ENCODE data around the gene FHOD3.
"Not testable (repeated sequence)": the region's sequence is repeated elsewhere in the genome, so short reads cannot be mapped to it uniquely, and the experiment has no call there.

Gene FHOD3

GRCh38 chr18:36688020-36688965 lies 390.8 kb downstream of the FHOD3 start:
- peak in 2 of 4 experiments; percentile 1 to 2 for DNase-seq

- no peak for DNase-seq
Observed at GRCh38 chr18:36692371-36692770, 394.9 kb downstream of the FHOD3 start.

GRCh38 chr18:36692921-36693332 lies 395.4 kb downstream of the FHOD3 start:
- no peak for DNase-seq

- no peak for DNase-seq
Observed at GRCh38 chr18:36693931-36694620, 396.6 kb downstream of the FHOD3 start.

- no peak for DNase-seq
Observed at GRCh38 chr18:36695806-36696205, 398.3 kb downstream of the FHOD3 start.

GRCh38 chr18:36697905-36698304 lies 400.4 kb downstream of the FHOD3 start:
- DNase-seq = no peak

- no peak for DNase-seq
Observed at GRCh38 chr18:36700955-36701354, 403.4 kb downstream of the FHOD3 start.

GRCh38 chr18:36702401-36703013 lies 405.0 kb downstream of the FHOD3 start:
- no peak for DNase-seq

GRCh38 chr18:36704156-36704555 lies 406.6 kb downstream of the FHOD3 start:
- DNase-seq = no peak

- DNase-seq = no peak
Observed at GRCh38 chr18:36706134-36706881, 408.8 kb downstream of the FHOD3 start.

GRCh38 chr18:36708366-36708765 lies 410.9 kb downstream of the FHOD3 start:
- no peak for DNase-seq

GRCh38 chr18:36709315-36709714 lies 411.8 kb downstream of the FHOD3 start:
- no peak for DNase-seq

- DNase-seq = no peak
Observed at GRCh38 chr18:36711014-36711725, 413.7 kb downstream of the FHOD3 start.

- no peak for DNase-seq
Observed at GRCh38 chr18:36711813-36712444, 414.4 kb downstream of the FHOD3 start.

GRCh38 chr18:36714476-36714875 lies 417.0 kb downstream of the FHOD3 start:
- DNase-seq = no peak

GRCh38 chr18:36717422-36718110 lies 420.1 kb downstream of the FHOD3 start:
- no peak for DNase-seq

GRCh38 chr18:36718705-36719328 lies 421.3 kb downstream of the FHOD3 start:
- no peak for DNase-seq

GRCh38 chr18:36719630-36720029 lies 422.1 kb downstream of the FHOD3 start:
- DNase-seq = no peak

- DNase-seq = not testable (repeated sequence)
Observed at GRCh38 chr18:36721351-36721750, 423.8 kb downstream of the FHOD3 start.

GRCh38 chr18:36724169-36724568 lies 426.7 kb downstream of the FHOD3 start:
- no peak for DNase-seq

Measured in activated naive CD4-positive, alpha-beta T cell (primary cell).